ENCODE results near the gene KCNH6.

DNA sequence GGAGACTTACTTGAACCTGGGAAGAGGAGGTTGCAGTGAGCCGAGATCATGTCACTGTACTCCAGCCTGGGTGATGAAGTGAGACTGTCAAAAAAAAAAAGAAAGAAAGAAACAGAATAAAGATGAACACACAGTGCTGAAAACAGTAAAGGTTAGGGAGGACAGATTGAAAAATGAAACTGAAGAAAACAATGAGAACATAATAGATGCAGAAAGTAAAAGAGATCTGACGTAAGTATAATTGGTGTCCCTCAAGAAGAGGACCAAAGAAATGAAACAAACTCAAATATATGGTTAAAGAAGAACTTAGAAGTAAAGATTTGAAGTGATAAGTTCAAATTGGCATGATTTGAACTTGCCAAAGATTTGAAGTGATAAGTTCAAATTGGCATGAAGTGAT lies 34.3 kb downstream of the KCNH6 start:
- TF ChIP-seq, protein P1, sequence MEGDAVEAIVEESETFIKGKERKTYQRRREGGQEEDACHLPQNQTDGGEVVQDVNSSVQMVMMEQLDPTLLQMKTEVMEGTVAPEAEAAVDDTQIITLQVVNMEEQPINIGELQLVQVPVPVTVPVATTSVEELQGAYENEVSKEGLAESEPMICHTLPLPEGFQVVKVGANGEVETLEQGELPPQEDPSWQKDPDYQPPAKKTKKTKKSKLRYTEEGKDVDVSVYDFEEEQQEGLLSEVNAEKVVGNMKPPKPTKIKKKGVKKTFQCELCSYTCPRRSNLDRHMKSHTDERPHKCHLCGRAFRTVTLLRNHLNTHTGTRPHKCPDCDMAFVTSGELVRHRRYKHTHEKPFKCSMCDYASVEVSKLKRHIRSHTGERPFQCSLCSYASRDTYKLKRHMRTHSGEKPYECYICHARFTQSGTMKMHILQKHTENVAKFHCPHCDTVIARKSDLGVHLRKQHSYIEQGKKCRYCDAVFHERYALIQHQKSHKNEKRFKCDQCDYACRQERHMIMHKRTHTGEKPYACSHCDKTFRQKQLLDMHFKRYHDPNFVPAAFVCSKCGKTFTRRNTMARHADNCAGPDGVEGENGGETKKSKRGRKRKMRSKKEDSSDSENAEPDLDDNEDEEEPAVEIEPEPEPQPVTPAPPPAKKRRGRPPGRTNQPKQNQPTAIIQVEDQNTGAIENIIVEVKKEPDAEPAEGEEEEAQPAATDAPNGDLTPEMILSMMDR (IDR thresholded peaks at IDR 0.05), result no peak
- no peak for TF ChIP-seq POLR2A (IDR thresholded peaks at IDR 0.05)

All from lower leg skin (tissue), 3 donors.